Measurements from ENCODE around the gene EGFL7. TPM values are rescaled to one million over a fixed set of nuclear protein-coding genes. Genes with fewer than 3 reads are reported as not detected.

The EGFL7 gene
- total and polyA plus RNA-seq, 10 of the 15 experiments (the other 5 are each of a cell fraction or from before 2014, with no cell fraction given) = 0.06 to 0.46 (median 0.19) TPM; not detected in 5

DNA sequence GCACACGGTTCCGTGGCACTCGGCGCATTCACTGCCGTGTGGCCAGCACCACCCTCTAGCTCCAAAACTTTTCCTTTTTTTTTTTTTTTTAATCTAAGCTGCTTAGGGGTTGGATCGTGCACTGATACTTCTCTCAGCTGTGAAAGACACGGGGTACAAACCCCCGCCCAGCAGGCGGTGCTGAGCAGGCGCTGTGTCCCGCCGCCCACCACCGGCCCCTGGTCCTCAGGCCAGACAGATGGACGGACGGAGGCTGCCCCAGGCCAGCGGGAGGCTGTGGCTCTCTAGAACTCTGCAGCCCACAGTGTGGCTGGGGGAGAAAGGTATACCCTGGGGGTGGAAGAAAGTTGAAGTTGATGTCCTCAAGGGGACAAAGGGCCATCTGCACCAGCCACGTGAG is 18.3 kb downstream of the EGFL7 start (continued):
- TF ChIP-seq, protein P1, sequence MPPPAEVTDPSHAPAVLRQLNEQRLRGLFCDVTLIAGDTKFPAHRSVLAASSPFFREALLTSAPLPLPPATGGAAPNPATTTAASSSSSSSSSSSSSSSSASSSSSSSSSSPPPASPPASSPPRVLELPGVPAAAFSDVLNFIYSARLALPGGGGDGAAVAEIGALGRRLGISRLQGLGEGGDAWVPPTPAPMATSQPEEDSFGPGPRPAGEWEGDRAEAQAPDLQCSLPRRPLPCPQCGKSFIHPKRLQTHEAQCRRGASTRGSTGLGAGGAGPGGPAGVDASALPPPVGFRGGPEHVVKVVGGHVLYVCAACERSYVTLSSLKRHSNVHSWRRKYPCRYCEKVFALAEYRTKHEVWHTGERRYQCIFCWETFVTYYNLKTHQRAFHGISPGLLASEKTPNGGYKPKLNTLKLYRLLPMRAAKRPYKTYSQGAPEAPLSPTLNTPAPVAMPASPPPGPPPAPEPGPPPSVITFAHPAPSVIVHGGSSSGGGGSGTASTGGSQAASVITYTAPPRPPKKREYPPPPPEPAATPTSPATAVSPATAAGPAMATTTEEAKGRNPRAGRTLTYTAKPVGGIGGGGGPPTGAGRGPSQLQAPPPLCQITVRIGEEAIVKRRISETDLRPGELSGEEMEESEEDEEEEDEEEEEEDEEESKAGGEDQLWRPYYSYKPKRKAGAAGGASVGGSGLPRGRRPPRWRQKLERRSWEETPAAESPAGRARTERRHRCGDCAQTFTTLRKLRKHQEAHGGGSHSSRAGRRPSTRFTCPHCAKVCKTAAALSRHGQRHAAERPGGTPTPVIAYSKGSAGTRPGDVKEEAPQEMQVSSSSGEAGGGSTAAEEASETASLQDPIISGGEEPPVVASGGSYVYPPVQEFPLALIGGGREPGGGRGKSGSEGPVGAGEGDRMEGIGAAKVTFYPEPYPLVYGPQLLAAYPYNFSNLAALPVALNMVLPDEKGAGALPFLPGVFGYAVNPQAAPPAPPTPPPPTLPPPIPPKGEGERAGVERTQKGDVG (CRISPR knock-in tag; IDR thresholded peaks at IDR 0.05) = no peak
- no peak for TF ChIP-seq EP300 (IDR thresholded peaks at IDR 0.05; ENCODE audit: borderline replicate concordance in 1 of 2, control insufficient read depth in 1 of 2, low read depth in 2 of 2, low read length in 2 of 2)
- TF ChIP-seq ZNF384 (IDR thresholded peaks at IDR 0.05; ENCODE audit: borderline replicate concordance, low read depth, low read length) = no peak

DNA sequence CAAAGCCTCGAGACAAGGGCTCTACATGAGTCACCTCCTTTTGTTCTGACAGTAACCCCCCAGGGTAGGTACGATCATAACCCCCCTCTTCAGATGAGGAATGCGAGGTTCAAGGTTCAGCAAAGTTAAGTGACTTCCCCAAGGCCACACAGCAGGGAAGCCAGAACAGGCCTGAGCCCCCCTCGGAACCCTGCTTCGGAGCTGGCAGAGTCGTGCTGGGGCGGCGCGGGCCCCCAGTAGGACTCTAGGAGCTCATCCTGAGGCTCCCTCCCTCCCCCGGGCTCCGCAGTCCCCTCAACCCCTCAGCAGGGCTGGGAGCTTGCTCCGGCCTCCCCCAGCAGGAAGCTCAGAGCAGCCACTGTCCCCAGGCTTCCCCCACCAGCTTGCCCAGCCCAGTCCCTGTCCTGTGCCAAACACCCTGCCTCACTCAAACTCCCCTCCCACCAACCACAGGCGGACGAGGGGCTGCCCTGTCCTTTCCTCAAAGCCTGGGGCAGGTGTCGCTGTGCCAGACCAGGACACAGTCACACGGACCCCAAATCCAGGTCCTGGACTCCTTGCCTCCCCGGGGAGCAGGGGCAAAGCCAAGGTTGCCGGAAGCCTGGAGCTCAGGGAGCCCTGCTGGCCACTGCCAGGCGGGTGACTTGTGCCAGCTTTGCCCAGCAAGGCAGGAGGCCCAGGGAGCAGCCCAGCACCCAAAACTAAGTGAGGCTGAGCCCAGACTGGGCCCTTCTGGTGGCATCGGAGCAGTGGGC is 19.4 kb downstream of the EGFL7 start:
- Histone ChIP-seq H3K9ac (ENCODE audit: control insufficient read depth, insufficient read depth, low read length) (no peak overlapping the region), H3K27me3 (replicated peaks in 1 of 2; ENCODE audit: control insufficient read depth in 2 of 2, insufficient read depth in 2 of 2, low read length in 1 of 2) (no peaks in the 10 kb centered on the region), H4K20me1 (ENCODE audit: control insufficient read depth, insufficient read depth) (no peaks in the 10 kb centered on the region; the same call in none of the 2 replicates), H3K4me2 (ENCODE audit: control insufficient read depth, insufficient read depth) (no peak overlapping the region), H3K79me2 (ENCODE audit: control insufficient read depth, insufficient read depth, low read length) (peaks cover 7% of the 10 kb centered on the region), H2AFZ (ENCODE audit: control insufficient read depth, low read depth, low read length) (no peak overlapping the region), H3K36me3 (ENCODE audit: control insufficient read depth in 2 of 2, insufficient read depth in 2 of 2, low read length in 1 of 2) (no peaks in the 10 kb centered on the region), H3K4me1 (ENCODE audit: control insufficient read depth, insufficient read depth, low read length) (peaks cover 7% of the 10 kb centered on the region), H3K4me3 (no peak overlapping the region), H3K27ac (ENCODE audit: control insufficient read depth, insufficient read depth) (no peak overlapping the region), H3K9me3 (replicated peaks; ENCODE audit: control insufficient read depth, insufficient read depth, low read length) (no peaks in the 10 kb centered on the region)
- no peak for ATAC-seq
- CTCF ChIA-PET = no interaction called here
- FAIRE-seq = no peak
- DNase-seq (ENCODE audit: low read depth, low spot score) = no peak
- no TSS peak for BruUV-seq (replicated peaks)
- POLR2A ChIA-PET = no interaction called here
- SMC1A ChIA-PET (ENCODE audit: uncharacterized antibody, unreplicated experiment) = no interaction called here
- RAD21 ChIA-PET (ENCODE audit: unreplicated experiment) = no interaction called here
- 67% methylated on average over 20 of the region's 20 CpGs for WGBS (ENCODE audit: insufficient coverage, insufficient replicate concordance, low lambda C conversion rate, missing lambda C conversion rate)
- intact Hi-C loops (cut with micrococcal nuclease; ENCODE audit: unreplicated experiment) = no loop called here
- in situ Hi-C loops (cut with MboI) = no loop called here
- TF ChIP-seq FOXK2 (IDR thresholded peaks at IDR 0.05) = no peak
- no peak for TF ChIP-seq CHD2 (IDR thresholded peaks at IDR 0.05; ENCODE audit: borderline replicate concordance, low read depth, low read length)
- no peak for TF ChIP-seq PML (IDR thresholded peaks at IDR 0.05; ENCODE audit: low read length)
- no peak for TF ChIP-seq CUX1 (IDR thresholded peaks at IDR 0.05; ENCODE audit: insufficient replicate concordance, low read depth, low read length)
- no peak for TF ChIP-seq CBFB (IDR thresholded peaks at IDR 0.05; ENCODE audit: low read depth)

Data from GM12878 (cell line).